HCEC 1CT (cell line): ENCODE measurements around the gene SV2C.

Source experiments
- DNase-seq: peaks from one replicate; pipeline ENCODE4 v3.0.0-alpha.2; 2017

The SV2C gene

GRCh38 chr5:76388791-76389512 is 305.8 kb downstream of the SV2C start:
- no peak for DNase-seq

DNA sequence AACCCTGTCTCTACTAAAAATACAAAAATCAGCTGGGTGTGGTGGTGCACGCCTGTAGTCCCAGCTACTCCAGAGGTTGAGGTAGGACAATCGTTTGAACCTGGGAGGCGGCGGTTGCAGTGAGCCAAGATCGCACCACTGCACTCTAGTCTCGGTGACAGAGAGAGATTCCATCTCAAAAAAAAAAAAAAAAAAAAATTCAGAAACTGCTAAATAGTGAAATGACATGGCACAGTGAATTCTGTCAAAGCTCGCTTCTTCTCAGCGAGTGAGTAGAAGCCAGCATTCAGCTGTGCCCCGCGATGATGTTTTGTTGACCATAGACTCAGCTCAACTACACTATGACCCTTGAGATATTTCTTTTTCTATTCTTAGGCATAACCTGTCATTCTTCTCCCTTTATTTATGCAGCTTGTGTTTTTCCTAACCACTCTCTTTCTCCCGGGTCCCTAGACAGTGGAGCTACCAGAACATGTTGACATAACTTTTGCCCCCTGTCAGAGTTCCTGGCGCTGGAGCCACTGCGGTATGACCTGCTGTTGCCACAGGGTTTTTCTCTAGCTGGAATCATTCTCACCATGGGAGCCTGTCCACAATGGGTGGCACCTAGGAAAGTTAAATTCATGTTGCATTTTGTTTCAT is 306.5 kb downstream of the SV2C start:
- DNase-seq: no peak

DNA sequence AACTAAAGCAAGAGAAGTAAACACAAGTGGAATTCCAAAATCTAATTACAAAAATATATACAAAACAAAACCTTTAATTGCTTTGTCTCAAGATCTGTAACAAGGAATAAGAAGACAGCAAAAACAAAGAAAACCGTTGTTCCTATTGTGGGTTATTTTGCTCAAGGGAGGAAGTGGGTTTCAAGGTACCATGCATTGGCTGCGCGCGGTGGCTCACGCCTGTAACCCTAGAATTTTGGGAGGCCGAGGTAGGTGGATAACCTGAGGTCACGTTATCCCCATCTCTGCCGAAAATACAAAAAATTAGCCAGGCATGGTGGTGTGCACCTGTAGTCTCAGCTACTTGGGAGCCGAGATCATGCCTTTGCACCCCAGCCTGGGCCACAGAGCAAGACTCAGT is 307.8 kb downstream of the SV2C start:
- DNase-seq: no peak

- no peak for DNase-seq
Observed at GRCh38 chr5:76393035-76393680, 310.0 kb downstream of the SV2C start.

- no peak for DNase-seq
Observed at GRCh38 chr5:76397200-76397599, 314.0 kb downstream of the SV2C start.

DNA sequence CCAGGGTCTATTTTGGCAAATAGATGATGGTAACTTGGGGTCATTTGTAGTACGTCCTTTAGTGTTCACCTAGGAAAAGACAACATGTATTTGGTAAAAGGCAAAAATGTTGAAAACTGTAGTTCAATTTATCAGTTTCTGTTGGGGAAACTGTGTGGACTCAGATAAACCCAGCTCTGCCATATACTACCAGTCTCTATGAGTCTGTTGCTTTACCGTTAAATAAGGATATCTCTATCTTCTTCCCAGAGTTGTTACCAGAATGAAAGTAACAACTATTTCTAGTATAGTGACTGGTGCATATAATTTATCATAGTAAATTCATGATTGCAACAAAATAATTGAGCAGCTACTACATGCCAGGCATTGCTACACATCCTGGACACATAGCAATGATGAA is 316.1 kb downstream of the SV2C start:
- DNase-seq: no peak

DNA sequence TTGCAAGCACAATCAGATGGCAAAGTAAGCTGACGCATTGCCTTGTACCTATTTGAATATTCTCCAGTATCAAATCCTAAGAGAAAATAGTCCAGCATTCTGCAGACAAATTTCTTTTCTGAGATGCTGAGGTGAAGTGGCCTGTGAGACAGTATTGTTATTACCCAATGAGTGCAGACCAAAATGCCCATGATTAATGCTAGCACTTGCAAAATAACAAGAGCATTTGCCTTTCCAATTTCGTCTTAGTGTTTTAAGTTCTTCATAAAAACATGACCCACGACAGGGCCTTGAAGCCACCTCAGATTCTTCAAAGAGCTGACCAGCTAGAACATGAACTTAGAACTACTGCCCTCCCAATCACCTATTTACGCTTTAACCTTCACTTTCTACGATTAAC is 317.3 kb downstream of the SV2C start:
- DNase-seq: no peak

DNA sequence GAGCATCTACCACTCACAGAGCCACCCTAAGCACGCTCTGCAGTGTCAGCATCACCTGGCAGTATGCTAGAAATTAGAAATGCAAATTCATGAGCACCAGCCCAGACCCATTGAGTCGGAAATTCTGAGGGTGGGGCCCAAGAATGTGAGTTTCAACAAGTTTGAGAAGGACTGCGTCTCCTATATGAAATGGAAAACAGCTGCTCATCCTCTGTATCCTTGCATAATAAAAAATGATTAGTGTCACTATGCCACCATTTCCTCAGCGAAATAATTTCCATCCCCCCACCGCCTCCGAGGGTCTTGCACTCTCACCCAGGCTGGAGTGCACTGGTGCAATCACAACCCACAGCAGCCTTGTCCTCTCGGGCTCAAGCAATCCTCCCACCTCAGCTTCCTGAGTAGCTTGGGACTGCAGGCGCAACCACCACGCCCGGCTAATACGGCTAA is 318.6 kb downstream of the SV2C start:
- no peak for DNase-seq

DNA sequence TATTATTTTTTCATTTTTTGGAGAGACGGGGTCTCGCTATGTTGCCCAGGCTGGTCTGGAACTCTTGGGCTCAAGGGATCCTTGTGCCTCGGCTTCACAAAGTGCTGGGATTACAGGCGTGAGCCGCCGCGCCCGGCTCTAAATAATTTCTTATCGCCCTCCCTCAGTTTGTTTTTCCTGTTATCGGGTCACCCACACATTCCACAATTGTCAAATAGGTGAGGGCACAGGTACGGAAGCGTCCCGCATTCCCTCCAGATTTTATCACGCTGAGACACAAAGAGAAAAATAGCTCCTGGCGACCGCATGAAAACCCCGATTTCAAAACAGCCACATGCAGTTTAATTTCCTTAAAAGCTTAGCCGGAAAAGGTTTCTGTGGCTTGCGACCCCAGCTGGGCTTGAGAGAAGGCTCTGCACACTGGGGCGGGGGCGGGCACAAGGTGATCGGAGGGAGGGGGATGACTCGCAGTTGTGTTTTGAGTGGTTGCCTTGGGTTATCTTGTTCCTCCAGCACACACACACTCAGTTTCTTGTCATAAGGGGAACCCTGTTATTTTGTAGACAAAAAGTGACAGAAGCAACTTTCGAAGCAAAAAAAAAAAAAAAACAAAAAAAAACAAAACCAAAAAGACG is 319.2 kb downstream of the SV2C start:
- no peak for DNase-seq

- DNase-seq: peak; percentile 20
Observed at GRCh38 chr5:76402886-76403765, 319.9 kb downstream of the SV2C start, which contains the start of gene IQGAP2. Gene IQGAP2 (plus strand): TSS chr5:76403285. CDS start chr5:76403546, 261 bp downstream.
